ENCODE results near the gene CSNK2A1.
"Not testable (repeated sequence)": the region's sequence is repeated elsewhere in the genome, so short reads cannot be mapped to it uniquely, and the experiment has no call there.

Gene CSNK2A1

GRCh38 chr20:480044-480443 lies 63.5 kb downstream of the CSNK2A1 start:
- no peak for DNase-seq

GRCh38 chr20:479487-479886 lies 64.1 kb downstream of the CSNK2A1 start:
- DNase-seq: no peak

GRCh38 chr20:478949-479429 lies 64.6 kb downstream of the CSNK2A1 start:
- DNase-seq: no peak

GRCh38 chr20:478010-478948 lies 65.3 kb downstream of the CSNK2A1 start:
- no peak for DNase-seq

GRCh38 chr20:476561-477249 lies 66.9 kb downstream of the CSNK2A1 start:
- not testable (repeated sequence) for DNase-seq

- no peak for DNase-seq
Measured at GRCh38 chr20:475463-476357, 67.9 kb downstream of the CSNK2A1 start.

GRCh38 chr20:474581-474980 lies 69.0 kb downstream of the CSNK2A1 start:
- no peak for DNase-seq

- DNase-seq: no peak
Measured at GRCh38 chr20:472889-473292, 70.7 kb downstream of the CSNK2A1 start.

- DNase-seq: no peak
Measured at GRCh38 chr20:472137-472846, 71.3 kb downstream of the CSNK2A1 start.

- DNase-seq: no peak
Measured at GRCh38 chr20:469746-470490, 73.7 kb downstream of the CSNK2A1 start.

GRCh38 chr20:467755-468154 lies 75.8 kb downstream of the CSNK2A1 start:
- no peak for DNase-seq

GRCh38 chr20:462199-462991 lies 81.2 kb downstream of the CSNK2A1 start, which contains the start of gene TBC1D20:
Gene TBC1D20 (minus strand): TSS chr20:462533. CDS start chr20:462405, 128 bp downstream.
- DNase-seq: peak; percentile 28

- no peak for DNase-seq
Measured at GRCh38 chr20:461254-462198, 82.1 kb downstream of the CSNK2A1 start.

GRCh38 chr20:460707-461106 lies 82.9 kb downstream of the CSNK2A1 start:
- no peak for DNase-seq

GRCh38 chr20:460180-460579 lies 83.4 kb downstream of the CSNK2A1 start:
- DNase-seq: no peak

- DNase-seq: no peak
Measured at GRCh38 chr20:458776-459175, 84.8 kb downstream of the CSNK2A1 start.

- DNase-seq: no peak
Measured at GRCh38 chr20:454951-455350, 88.6 kb downstream of the CSNK2A1 start.

GRCh38 chr20:452021-452420 lies 91.6 kb downstream of the CSNK2A1 start:
- DNase-seq: not testable (repeated sequence)

Measured in SIG-M5 (cell line).